Muscle of arm (tissue), 12 donors: Measurements from ENCODE around the gene CPS1. TPM values are rescaled to one million over a fixed set of nuclear protein-coding genes. Genes with fewer than 3 reads are reported as not detected.

Source experiments
- DNase-seq: peaks from one replicate; pipeline ENCODE4 v3.0.0-alpha.2; 2013
- polyA plus RNA-seq, 12 donors: library from polyadenylated mRNA; unstranded; fragments of 120-200 nt; gene quantifications; one replicate each; pipeline ENCODE4 v1.2.1, GENCODE V29; 2013; ENCODE audit not compliant: insufficient read length in 12 of 12

CPS1 gene
- polyA plus RNA-seq, 12 donors = 1.6 to 36.1 (median 3.2) TPM; not detected in 1

DNA sequence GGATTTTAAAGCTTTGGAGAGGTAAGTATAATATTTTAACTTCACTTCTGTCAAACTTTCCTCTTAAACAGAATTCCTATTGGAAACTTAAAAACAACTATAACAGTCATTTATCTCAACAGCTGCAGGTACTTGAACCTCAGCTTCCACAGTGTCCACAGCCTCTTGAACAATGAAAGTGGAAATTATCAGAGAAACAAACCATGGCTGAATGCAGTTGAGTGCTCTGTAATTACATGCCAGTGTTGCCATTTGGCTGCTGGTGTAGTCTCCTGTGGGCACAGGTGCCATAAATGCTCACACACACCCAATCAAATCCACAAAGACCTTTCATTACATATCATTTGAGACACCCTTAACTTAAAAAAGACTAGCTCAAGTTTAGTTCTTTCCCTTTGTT lies 125.1 kb downstream of the CPS1 start:
- no peak for DNase-seq

DNA sequence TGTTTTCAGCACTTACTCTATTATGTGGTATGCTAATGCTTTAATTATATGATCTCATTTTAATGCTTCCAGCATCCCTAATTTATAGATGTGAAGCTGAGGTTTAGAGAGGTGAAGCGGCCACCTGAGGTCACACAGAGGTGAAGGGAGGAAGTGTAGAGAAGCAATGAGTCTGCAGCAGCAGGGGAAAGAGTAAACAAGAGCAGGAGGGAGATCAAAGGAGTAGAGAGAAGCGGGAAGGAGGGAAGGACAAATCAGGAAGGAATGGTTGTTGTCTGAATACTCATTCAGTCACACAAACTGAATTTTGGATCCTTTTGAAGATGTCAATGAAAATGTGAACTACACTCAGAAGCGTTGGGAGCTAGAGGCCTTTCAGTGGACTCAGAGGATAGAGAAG lies 130.0 kb downstream of the CPS1 start:
- no peak for DNase-seq

DNA sequence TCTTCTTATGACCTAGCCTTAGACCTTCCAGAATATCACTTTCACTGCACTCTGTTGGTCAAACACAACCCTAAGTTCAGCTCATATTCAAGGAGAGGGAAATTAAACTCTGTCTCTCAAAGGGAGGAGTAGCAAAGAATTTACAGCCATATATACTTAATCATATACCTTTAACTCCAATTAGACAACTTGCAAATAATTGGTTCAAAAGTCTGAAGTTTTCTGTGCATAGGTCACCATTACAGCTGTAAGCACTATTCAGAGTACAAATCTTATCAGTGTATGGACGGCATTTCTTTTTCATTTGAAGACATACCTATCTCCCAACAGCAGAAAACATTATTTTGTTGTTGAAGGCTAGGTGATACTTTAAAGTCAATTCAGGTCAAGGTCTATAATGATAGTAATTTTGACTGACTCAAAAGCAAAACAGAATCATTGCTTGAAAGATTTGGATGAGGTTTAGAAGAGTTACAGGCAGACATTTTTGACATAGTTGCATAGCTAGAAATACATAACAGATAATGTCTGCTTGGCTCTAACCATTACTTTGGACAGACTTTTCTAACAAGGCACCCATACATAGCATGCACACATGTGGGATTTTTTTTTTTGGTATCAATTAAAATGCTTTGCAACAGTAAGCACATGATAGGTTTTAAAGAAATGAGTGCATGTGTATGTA lies 131.5 kb downstream of the CPS1 start:
- no peak for DNase-seq

DNA sequence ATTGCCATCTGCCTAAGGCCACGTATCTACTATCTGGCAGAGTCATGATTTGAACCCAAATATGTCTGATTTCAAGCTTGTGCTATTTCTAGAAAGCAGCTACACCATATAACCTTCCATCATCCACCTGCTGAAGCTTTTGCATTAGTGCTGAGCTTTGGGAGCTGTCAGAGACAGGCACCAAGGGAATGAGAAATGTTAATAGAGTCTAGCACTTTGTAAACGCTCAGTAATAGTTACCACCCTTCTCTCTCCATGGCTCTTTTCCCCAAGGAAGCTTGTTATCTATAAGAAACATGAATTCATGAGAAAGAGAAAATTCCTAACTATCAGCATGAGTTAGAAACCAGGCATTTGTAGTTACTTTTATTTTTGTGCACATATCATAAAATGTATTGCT lies 151.5 kb downstream of the CPS1 start:
- no peak for DNase-seq

DNA sequence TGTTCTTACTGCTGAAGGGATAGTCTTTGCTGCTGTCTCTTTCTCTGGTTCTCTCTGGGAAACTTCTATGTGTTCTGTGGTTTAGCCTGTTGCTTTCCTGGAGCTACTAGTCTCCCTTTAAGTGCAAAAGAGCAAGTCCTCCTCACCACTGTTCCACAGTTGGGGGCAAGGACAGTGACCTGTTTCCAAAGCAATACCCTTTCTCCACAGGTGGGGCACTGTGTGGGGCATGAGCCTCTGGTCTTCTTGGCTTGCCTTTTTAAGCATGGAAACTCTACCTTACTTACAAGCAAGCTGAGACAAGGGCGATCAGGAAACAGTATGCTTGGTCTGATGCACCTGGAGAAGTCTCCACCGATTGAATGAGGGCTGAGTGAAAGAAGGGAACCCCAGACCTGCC lies 156.7 kb downstream of the CPS1 start:
- no peak for DNase-seq

DNA sequence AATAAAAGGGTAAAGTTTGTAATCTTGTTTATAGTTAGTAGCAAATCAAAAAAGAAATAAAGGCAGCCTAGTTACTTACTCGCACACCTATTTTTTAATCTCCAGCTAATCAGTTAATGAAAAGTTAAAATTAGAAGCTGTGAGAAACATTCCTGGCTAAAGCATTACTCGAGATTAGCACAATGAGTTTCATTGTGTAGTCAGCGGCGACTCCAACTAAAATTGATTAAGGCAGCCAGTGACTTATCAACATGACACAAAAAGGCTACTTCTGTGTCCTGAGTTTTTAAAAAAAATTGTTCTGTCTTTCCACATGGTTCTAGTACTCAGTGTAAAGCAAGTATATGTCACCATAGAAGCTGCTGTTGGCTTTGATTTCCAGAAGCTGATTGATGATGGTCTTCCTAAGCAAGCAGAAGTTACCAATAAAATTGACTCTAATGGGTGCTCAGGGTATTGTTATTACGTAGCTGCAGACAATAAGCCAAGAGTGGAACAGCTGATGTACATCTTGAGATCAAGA lies 159.2 kb downstream of the CPS1 start:
- no peak for DNase-seq

DNA sequence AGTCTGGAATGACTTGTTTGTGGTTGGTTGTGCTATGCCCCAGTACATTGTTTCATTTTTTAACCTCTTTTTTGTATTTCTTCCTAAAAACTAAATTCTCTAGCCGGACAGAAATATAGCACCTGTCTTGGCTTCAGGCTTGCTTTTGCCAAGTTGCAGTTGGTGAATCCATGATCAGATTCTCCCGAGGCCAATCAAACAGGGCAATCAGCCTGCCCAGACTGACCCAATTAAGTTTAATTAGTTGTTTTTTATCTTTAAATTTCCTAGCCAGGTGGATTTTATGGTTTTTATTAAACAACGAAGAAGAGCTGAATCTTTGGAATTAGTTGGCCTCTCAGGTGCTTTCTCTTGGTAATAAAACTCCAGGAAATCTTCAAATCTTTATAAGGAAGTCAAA lies 162.1 kb downstream of the CPS1 start:
- no peak for DNase-seq

DNA sequence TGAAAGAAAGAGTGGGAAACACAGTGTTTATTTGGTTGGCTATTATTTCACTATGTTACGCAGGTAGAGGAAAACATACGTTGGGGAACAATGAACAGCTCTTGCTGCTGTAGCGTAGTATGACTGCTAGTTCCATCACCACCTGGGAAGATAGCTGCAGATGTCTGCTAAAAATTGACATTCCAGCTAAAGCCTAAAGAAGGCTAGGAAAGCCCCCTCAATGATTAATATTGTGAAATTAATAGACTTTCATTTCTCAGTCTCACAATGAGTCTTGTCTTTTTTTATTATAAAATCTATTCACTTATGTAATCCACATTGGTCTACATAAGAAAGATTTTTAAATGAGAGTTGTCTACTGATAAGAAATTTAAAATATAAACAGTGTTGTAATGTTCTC lies 165.7 kb downstream of the CPS1 start:
- DNase-seq = no peak

DNA sequence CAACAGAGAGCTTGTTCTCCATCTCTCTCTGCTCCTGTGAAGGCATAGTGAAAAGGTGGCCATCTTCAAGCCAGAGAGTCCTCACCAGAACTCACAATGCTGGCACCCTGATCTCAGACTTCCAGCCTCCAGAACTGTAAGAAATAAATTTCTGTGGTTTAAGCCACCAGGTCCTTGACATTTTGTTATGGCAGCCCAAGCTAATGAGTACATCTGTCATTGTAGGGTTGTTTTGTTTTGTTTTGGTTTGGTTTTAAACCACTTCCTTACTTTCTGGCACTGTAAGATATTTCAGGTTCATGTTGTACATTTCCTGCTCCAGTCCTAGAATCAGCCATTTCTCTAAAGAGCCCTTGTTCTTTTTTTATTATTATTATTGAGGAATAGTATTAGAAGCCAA lies 171.2 kb downstream of the CPS1 start:
- no peak for DNase-seq

Other genes with a start within 250 kb of the CPS1 start
- over 10,000 TPM in 2 of 12 donors, 1,000 to 10,000 TPM in 10; 2,610 to 11,489 (median 7,577) TPM for gene MYL1, start 241.4 kb upstream of the CPS1 start, polyA plus RNA-seq
- gene LANCL1, start 79.8 kb upstream of the CPS1 start, polyA plus RNA-seq = 10 to 100 TPM in 11 of 12 donors, not detected in 1; 42.5 to 75.0 (median 59.1) TPM